ENCODE measurements around the gene HOATZ. TPM values are rescaled to one million over a fixed set of nuclear protein-coding genes. Genes with fewer than 3 reads are reported as not detected.
A peak's percentile ranks its signal among the peaks of the same experiment; 100 is the strongest.

Gene HOATZ
- total RNA-seq, 6 experiments from 2014 or later: not detected

- Mint-ChIP-seq H3K4me3 (no peak overlapping the region), H3K4me1 (ENCODE audit: low read depth) (peaks cover 36% of the 10 kb centered on the region)
Measured at GRCh38 chr11:111474432-111474831, 40.1 kb upstream of the HOATZ start.

GRCh38 chr11:111476366-111476765 is 38.2 kb upstream of the HOATZ start:
- TF ChIP-seq CTCF (IDR thresholded peaks at IDR 0.05): no peak
- Mint-ChIP-seq H3K9me3 (peaks cover 4% of the 10 kb centered on the region; the same call in 1 of the 2 replicates), H3K4me3 (no peak overlapping the region), H3K4me1 (ENCODE audit: low read depth) (peaks cover 42% of the 10 kb centered on the region), H3K36me3 (ENCODE audit: low read depth) (peaks cover 10% of the 10 kb centered on the region; the same call in 1 of the 2 replicates), H3K27me3 (ENCODE audit: insufficient read depth) (no peaks in the 10 kb centered on the region), H3K27ac (no peak overlapping the region)
- DNase-seq: no peak

More at GRCh38 chr11:111474432-111474831, 40.1 kb upstream of the HOATZ start:
- Mint-ChIP-seq H3K27me3 (ENCODE audit: insufficient read depth) (no peaks in the 10 kb centered on the region), H3K27ac (no peak overlapping the region), H3K9me3 (no peaks in the 10 kb centered on the region), H3K36me3 (ENCODE audit: low read depth) (no peaks in the 10 kb centered on the region)
- DNase-seq: no peak
- no peak for TF ChIP-seq CTCF (IDR thresholded peaks at IDR 0.05)

GRCh38 chr11:111476956-111477355 is 37.6 kb upstream of the HOATZ start:
- TF ChIP-seq CTCF (IDR thresholded peaks at IDR 0.05): no peak
- H3K4me3 Mint-ChIP-seq: no peak overlapping the region
- H3K27ac Mint-ChIP-seq: no peak overlapping the region
- H3K9me3 Mint-ChIP-seq: peaks cover 4% of the 10 kb centered on the region; the same call in 1 of the 2 replicates
- peaks cover 10% of the 10 kb centered on the region; the same call in 1 of the 2 replicates for H3K36me3 Mint-ChIP-seq (ENCODE audit: low read depth)
- H3K27me3 Mint-ChIP-seq (ENCODE audit: insufficient read depth): no peaks in the 10 kb centered on the region
- DNase-seq: no peak
- H3K4me1 Mint-ChIP-seq (ENCODE audit: low read depth): peaks cover 42% of the 10 kb centered on the region

- Mint-ChIP-seq H3K36me3 (ENCODE audit: low read depth) (peaks cover 10% of the 10 kb centered on the region; the same call in 1 of the 2 replicates), H3K4me1 (ENCODE audit: low read depth) (peaks cover 42% of the 10 kb centered on the region), H3K27me3 (ENCODE audit: insufficient read depth) (no peaks in the 10 kb centered on the region), H3K27ac (no peak overlapping the region), H3K9me3 (peaks cover 12% of the 10 kb centered on the region), H3K4me3 (no peak overlapping the region)
- no peak for DNase-seq
- no peak for TF ChIP-seq CTCF (IDR thresholded peaks at IDR 0.05)
Measured at GRCh38 chr11:111477898-111478297, 36.7 kb upstream of the HOATZ start.

GRCh38 chr11:111479666-111480065 is 34.9 kb upstream of the HOATZ start:
- H3K27ac Mint-ChIP-seq: no peak overlapping the region
- no peak for DNase-seq

More at GRCh38 chr11:111479666-111480065, 34.9 kb upstream of the HOATZ start:
- Mint-ChIP-seq H3K4me1 (ENCODE audit: low read depth) (peaks cover 42% of the 10 kb centered on the region), H3K27me3 (ENCODE audit: insufficient read depth) (no peaks in the 10 kb centered on the region), H3K36me3 (ENCODE audit: low read depth) (peaks cover 23% of the 10 kb centered on the region), H3K4me3 (no peak overlapping the region), H3K9me3 (peaks cover 27% of the 10 kb centered on the region)
- TF ChIP-seq CTCF (IDR thresholded peaks at IDR 0.05): peak; percentile 50

All from HFFc6 (cell line).